Bronchial epithelial cell (primary cell): ENCODE measurements around the gene MCM9. TPM values are rescaled to one million over a fixed set of nuclear protein-coding genes. Genes with fewer than 3 reads are reported as not detected.
A peak's percentile ranks its signal among the peaks of the same experiment; 100 is the strongest.

ENCODE experiments used
- DNase-seq: peaks from one replicate; pipeline ENCODE4 v3.0.0-alpha.2; 2010; ENCODE audit warnings: low read depth
- FAIRE-seq: peaks from 2 replicates; lab custom pipeline; 2011; peaks lifted over from hg19 to GRCh38; lab: Jason Lieb, UNC
- H3K27me3 ChIP-seq: 2 replicates; pipeline ENCODE4 v1.5.1; 2011; ENCODE audit warnings: low read length; ENCODE audit not compliant: control insufficient read depth, insufficient read depth
- H3K36me3 ChIP-seq: 2 replicates; pipeline ENCODE4 v1.5.1; 2011; ENCODE audit warnings: low read length; ENCODE audit not compliant: control insufficient read depth, insufficient read depth
- H3K4me3 ChIP-seq: 2 replicates; pipeline ENCODE4 v1.5.1; 2011; ENCODE audit warnings: mild to moderate bottlenecking, low read depth, low read length, control low read depth
- total RNA-seq: library from RNA; depleted of rRNA; stranded (reverse); fragments of >200 nt; gene quantifications from 2 replicates; pipeline ENCODE4 v1.2.1, GENCODE V29; 2014
- TF ChIP-seq, protein P1 (sequence below): IDR thresholded peaks from 2 replicates; pipeline ENCODE4 v1.5.1; 2011; ENCODE audit warnings: mild to moderate bottlenecking, moderate library complexity, low read length, control low read depth, inconsistent platforms; ENCODE audit not compliant: insufficient read depth, severe bottlenecking

Gene MCM9
- total RNA-seq, 1 donor from 2014 or later: 9.7 TPM

- DNase-seq (peak; percentile 1), FAIRE-seq (no peak)
- no peaks in the 10 kb centered on the region for H3K27me3 ChIP-seq
- H3K4me3 ChIP-seq: no peak overlapping the region
- H3K36me3 ChIP-seq: no peaks in the 10 kb centered on the region
- TF ChIP-seq, protein P1, sequence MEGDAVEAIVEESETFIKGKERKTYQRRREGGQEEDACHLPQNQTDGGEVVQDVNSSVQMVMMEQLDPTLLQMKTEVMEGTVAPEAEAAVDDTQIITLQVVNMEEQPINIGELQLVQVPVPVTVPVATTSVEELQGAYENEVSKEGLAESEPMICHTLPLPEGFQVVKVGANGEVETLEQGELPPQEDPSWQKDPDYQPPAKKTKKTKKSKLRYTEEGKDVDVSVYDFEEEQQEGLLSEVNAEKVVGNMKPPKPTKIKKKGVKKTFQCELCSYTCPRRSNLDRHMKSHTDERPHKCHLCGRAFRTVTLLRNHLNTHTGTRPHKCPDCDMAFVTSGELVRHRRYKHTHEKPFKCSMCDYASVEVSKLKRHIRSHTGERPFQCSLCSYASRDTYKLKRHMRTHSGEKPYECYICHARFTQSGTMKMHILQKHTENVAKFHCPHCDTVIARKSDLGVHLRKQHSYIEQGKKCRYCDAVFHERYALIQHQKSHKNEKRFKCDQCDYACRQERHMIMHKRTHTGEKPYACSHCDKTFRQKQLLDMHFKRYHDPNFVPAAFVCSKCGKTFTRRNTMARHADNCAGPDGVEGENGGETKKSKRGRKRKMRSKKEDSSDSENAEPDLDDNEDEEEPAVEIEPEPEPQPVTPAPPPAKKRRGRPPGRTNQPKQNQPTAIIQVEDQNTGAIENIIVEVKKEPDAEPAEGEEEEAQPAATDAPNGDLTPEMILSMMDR: no peak
These were observed 30.4 kb upstream of the MCM9 start for GRCh38 chr6:118965371-118965770.

DNA sequence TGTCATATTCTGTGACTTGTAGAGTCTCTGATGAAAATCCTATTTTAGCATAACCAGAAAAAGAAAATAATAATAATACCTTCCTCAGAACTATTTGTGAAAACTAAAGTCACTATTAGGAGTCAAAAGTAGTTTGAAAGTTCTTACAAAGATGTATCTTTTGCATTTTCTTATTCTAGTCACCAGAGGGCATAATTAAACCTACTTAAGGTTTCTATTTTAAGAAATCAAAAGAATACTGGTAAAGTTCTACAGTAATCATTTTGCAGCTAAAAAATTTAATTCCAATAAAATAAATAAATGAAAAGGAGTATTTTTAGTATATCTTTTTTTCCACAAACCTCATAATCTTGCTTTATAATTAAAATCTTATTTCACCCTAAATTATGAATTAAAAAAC lies 28.0 kb upstream of the MCM9 start:
- TF ChIP-seq, protein P1: no peak
- no peaks in the 10 kb centered on the region for H3K27me3 ChIP-seq
- FAIRE-seq: no peak
- peak; percentile 17 for DNase-seq
- H3K36me3 ChIP-seq: no peaks in the 10 kb centered on the region
- no peak overlapping the region for H3K4me3 ChIP-seq

DNA sequence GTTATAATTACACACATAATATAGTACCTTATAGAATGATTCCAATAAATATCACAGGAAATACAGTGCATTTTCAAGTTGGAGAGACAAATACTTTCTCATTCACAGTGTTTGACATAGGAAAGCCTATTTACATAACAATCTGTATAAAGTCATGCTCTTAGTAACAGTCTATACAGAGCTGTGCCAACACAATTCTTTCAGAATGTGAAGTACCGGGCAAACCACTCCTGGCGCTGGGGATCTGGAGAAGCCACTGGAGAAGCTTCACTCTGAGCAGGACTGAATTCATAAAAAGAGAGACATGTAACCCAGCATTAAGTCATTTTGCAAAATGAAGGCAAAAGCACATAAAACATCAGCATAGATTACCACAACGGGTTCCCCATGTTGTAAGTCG lies 24.9 kb upstream of the MCM9 start:
- no peaks in the 10 kb centered on the region for H3K27me3 ChIP-seq

DNA sequence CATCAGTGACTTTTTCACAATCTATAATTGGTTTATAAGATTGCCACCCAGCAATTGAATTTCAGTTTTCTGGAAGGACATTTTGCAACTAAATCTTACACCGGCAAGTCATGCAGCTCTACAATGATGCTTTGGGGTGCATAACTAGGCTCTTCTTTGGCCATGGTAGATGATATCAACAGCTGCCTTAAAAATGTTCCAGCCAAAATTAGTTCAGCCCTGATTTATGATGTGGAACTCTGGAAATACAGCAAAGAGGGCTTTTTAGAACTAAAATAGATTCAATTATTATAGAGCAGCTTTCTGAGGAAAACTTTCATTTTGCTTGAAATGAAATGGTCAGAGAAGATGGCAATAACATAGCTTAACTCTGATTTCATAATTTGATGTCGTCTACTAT lies 18.4 kb upstream of the MCM9 start:
- no peak for FAIRE-seq

More for the DNA sequence above, 24.9 kb upstream of the MCM9 start:
- H3K36me3 ChIP-seq: no peaks in the 10 kb centered on the region
- no peak for DNase-seq
- H3K4me3 ChIP-seq: no peak overlapping the region
- FAIRE-seq: no peak
- TF ChIP-seq, protein P1: no peak

DNA sequence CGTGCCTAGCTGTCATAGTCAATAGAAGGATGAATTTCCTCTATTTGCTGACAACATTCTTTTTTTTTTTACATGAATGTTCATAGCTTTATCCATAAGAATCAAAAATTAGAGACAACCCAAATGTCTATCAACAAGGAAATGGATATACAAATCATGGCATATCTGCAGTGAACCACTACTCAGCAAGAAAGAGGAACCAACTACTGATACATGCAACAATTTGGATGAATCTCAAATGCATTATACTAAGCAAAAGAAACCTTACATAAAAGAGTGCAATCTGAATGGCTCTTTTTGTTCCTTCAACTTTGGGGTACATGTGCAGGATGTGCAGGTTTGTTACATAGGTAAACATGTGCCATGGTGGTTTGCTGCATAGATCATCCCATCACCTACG lies 17.7 kb upstream of the MCM9 start:
- no peaks in the 10 kb centered on the region for H3K27me3 ChIP-seq
- TF ChIP-seq, protein P1: no peak
- DNase-seq (no peak), FAIRE-seq (no peak)
- H3K36me3 ChIP-seq: no peaks in the 10 kb centered on the region
- no peak overlapping the region for H3K4me3 ChIP-seq

More for the DNA sequence above, 18.4 kb upstream of the MCM9 start:
- no peak for DNase-seq
- Histone ChIP-seq H3K27me3 (no peaks in the 10 kb centered on the region), H3K36me3 (no peaks in the 10 kb centered on the region), H3K4me3 (no peak overlapping the region)
- TF ChIP-seq, protein P1: no peak

GRCh38 chr6:118945217-118945616 lies 10.3 kb upstream of the MCM9 start:
- Histone ChIP-seq H3K27me3 (no peaks in the 10 kb centered on the region), H3K36me3 (no peaks in the 10 kb centered on the region), H3K4me3 (no peak overlapping the region)
- FAIRE-seq: no peak
- DNase-seq: no peak
- TF ChIP-seq, protein P1: no peak
